CD4-positive, CD25-positive, alpha-beta regulatory T cell (primary cell): ENCODE measurements around the gene TBC1D22A. TPM values are rescaled to one million over a fixed set of nuclear protein-coding genes. Genes with fewer than 3 reads are reported as not detected.

Experiments used
- ATAC-seq, 2 donors: fragments of 150-1000 bp; cut with Tn5 transposase; one replicate each; pipeline ENCODE4 v1.10.0; 2021; ENCODE audit warnings: low read depth in 2 of 2, moderate number of reproducible peaks in 2 of 2, moderate library complexity in 1 of 2
- DNase-seq, 3 donors: peaks; one replicate each; pipeline versions ENCODE4 v3.0.0 to v3.0.0-alpha.2; 2012 to 2022; ENCODE audit warnings: mixed read lengths in 1 of 3
- H3K27ac ChIP-seq: one replicate; pipeline ENCODE4 v1.7.0; 2013; ENCODE audit warnings: mild to moderate bottlenecking, low read length; ENCODE audit not compliant: insufficient read depth, poor library complexity, severe bottlenecking
- H3K27me3 ChIP-seq: one replicate; pipeline ENCODE4 v1.7.0; 2013; ENCODE audit warnings: low read length; ENCODE audit not compliant: control insufficient read depth, insufficient read depth
- H3K36me3 ChIP-seq: one replicate; pipeline ENCODE4 v1.7.0; 2013; ENCODE audit warnings: mild to moderate bottlenecking, low read length, moderate library complexity; ENCODE audit not compliant: control insufficient read depth, insufficient read depth
- H3K4me1 ChIP-seq: 2 replicates; pipeline ENCODE4 v1.7.0; 2013; ENCODE audit warnings: mild to moderate bottlenecking, low read length; ENCODE audit not compliant: insufficient read depth, control insufficient read depth, poor library complexity, severe bottlenecking
- H3K4me3 ChIP-seq: one replicate; pipeline ENCODE4 v1.7.0; 2013; ENCODE audit warnings: low read depth, mild to moderate bottlenecking, low read length, moderate library complexity
- H3K9me3 ChIP-seq, 2 experiments: 1 replicate in 1 of 2; 2 replicates in 1 of 2; pipeline ENCODE4 v1.7.0; 2013; ENCODE audit warnings: low read length in 2 of 2, mild to moderate bottlenecking in 1 of 2, moderate library complexity in 1 of 2; ENCODE audit not compliant: control insufficient read depth in 2 of 2
- H3K27ac Mint-ChIP-seq, 3 donors: one replicate each; pipeline ENCODE4 v1.8.0; 2020 to 2022; ENCODE audit warnings: mild to moderate bottlenecking in 3 of 3, mixed read lengths in 3 of 3, moderate library complexity in 2 of 3
- H3K27me3 Mint-ChIP-seq: one replicate; pipeline ENCODE4 v1.8.0; 2022; ENCODE audit warnings: mild to moderate bottlenecking, mixed read lengths
- H3K36me3 Mint-ChIP-seq: one replicate; pipeline ENCODE4 v1.8.0; 2020; ENCODE audit warnings: mixed read lengths
- H3K4me1 Mint-ChIP-seq, 4 donors: one replicate each; pipeline ENCODE4 v1.8.0; 2020 to 2022; ENCODE audit warnings: mixed read lengths in 4 of 4, mild to moderate bottlenecking in 1 of 4
- H3K4me3 Mint-ChIP-seq, 4 donors: one replicate each; pipeline ENCODE4 v1.8.0; 2020 to 2022; ENCODE audit warnings: mild to moderate bottlenecking in 4 of 4, mixed read lengths in 4 of 4, moderate library complexity in 3 of 4
- H3K9me3 Mint-ChIP-seq, 7 donors: one replicate each; pipeline ENCODE4 v1.8.0; 2020 to 2022; ENCODE audit warnings: mixed read lengths in 7 of 7, mild to moderate bottlenecking in 3 of 7, moderate library complexity in 2 of 7
- polyA plus RNA-seq, 4 donors: library from polyadenylated mRNA; unstranded; fragments of 300-500 nt; fragmentation: Illumina TruSeq; gene quantifications; one replicate each; pipeline ENCODE4 v1.2.3, GENCODE V29; 2021
- total RNA-seq: library from RNA; stranded (reverse); gene quantifications from one replicate; pipeline ENCODE4 v1.2.3, GENCODE V29; 2022

TBC1D22A gene
- total and polyA plus RNA-seq, 5 donors from 2014 or later: 19.8 to 42.5 (median 24.3) TPM

GRCh38 chr22:46737976-46738646, 24.3 kb upstream of the TBC1D22A start, which contains the start of gene CERK:
Gene CERK, minus strand, starts transcription at chr22:46738252. Its CDS starts 104 bp downstream, at chr22:46738148.
- DNase-seq (peak; percentile 63 to 73 (median 70)), ATAC-seq (peak; percentile 47 to 66)
- Mint-ChIP-seq H3K9me3 (peaks cover 0 to 4% (median 0%) of the 10 kb centered on the region in 7 donors), H3K4me3 (peak within 1 kb of the TSS; percentile 97 to 100 (median 100)), H3K27ac (peak within 1 kb of the TSS; percentile 96 to 100 (median 98)), H3K4me1 (peaks cover 8 to 45% (median 29%) of the 10 kb centered on the region in 4 donors), H3K27me3 (peaks cover 8% of the 10 kb centered on the region), H3K36me3 (peaks cover 6% of the 10 kb centered on the region)
- Histone ChIP-seq H3K36me3 (no peaks in the 10 kb centered on the region), H3K9me3 (no peaks in the 10 kb centered on the region), H3K27me3 (no peaks in the 10 kb centered on the region), H3K4me3 (peak within 1 kb of the TSS; percentile 87), H3K4me1 (peaks cover 48% of the 10 kb centered on the region), H3K27ac (peak within 1 kb of the TSS; percentile 84)

- H3K4me1 ChIP-seq: peaks cover 46% of the 10 kb centered on the region
- Mint-ChIP-seq H3K27me3 (peaks cover 8% of the 10 kb centered on the region), H3K36me3 (peaks cover 6% of the 10 kb centered on the region), H3K27ac (peak overlapping the region; percentile 83 to 94 (median 88)), H3K9me3 (peaks cover 0 to 4% (median 0%) of the 10 kb centered on the region in 7 donors), H3K4me1 (peaks cover 8 to 44% (median 29%) of the 10 kb centered on the region in 4 donors), H3K4me3 (peak overlapping the region; percentile 91 to 97 (median 93))
- H3K9me3 ChIP-seq: no peaks in the 10 kb centered on the region
- peak overlapping the region; percentile 54 for H3K4me3 ChIP-seq
- no peak for DNase-seq
- peak in 1 of 2 donors; percentile 36 for ATAC-seq
- no peaks in the 10 kb centered on the region for H3K36me3 ChIP-seq
- H3K27me3 ChIP-seq: no peaks in the 10 kb centered on the region
- peak overlapping the region; percentile 84 for H3K27ac ChIP-seq
Measured at GRCh38 chr22:46738647-46739093, 23.8 kb upstream of the TBC1D22A start.

GRCh38 chr22:46739094-46739870, 23.2 kb upstream of the TBC1D22A start:
- Mint-ChIP-seq H3K27me3 (peaks cover 8% of the 10 kb centered on the region), H3K9me3 (peaks cover 0 to 4% (median 0%) of the 10 kb centered on the region in 7 donors), H3K36me3 (peaks cover 6% of the 10 kb centered on the region), H3K4me3 (peak overlapping the region; percentile 91 to 97 (median 93)), H3K27ac (peak overlapping the region; percentile 83 to 94 (median 88)), H3K4me1 (peaks cover 5 to 39% (median 27%) of the 10 kb centered on the region in 4 donors)
- ATAC-seq (peak in 1 of 2 donors; percentile 76), DNase-seq (peak; percentile 53 to 81 (median 76))
- Histone ChIP-seq H3K9me3 (no peaks in the 10 kb centered on the region), H3K27ac (peak overlapping the region; percentile 84), H3K36me3 (no peaks in the 10 kb centered on the region), H3K4me1 (peaks cover 40% of the 10 kb centered on the region), H3K4me3 (peak overlapping the region; percentile 54), H3K27me3 (no peaks in the 10 kb centered on the region)

- no peaks in the 10 kb centered on the region for H3K9me3 ChIP-seq
- no peak for ATAC-seq
- peaks cover 3% of the 10 kb centered on the region for H3K36me3 Mint-ChIP-seq
- H3K27ac Mint-ChIP-seq: peak overlapping the region in 2 of 3 donors; percentile 58 to 62
- DNase-seq: no peak
- H3K4me1 Mint-ChIP-seq: peaks cover 0 to 22% (median 15%) of the 10 kb centered on the region in 4 donors
- peaks cover 8% of the 10 kb centered on the region for H3K27me3 Mint-ChIP-seq
- H3K27ac ChIP-seq: no peak overlapping the region
- H3K36me3 ChIP-seq: no peaks in the 10 kb centered on the region
- peaks cover 0 to 4% (median 0%) of the 10 kb centered on the region in 7 donors for H3K9me3 Mint-ChIP-seq
- no peaks in the 10 kb centered on the region for H3K27me3 ChIP-seq
- H3K4me3 Mint-ChIP-seq: peak overlapping the region; percentile 53 to 77 (median 59)
- H3K4me1 ChIP-seq: peaks cover 21% of the 10 kb centered on the region
- H3K4me3 ChIP-seq: no peak overlapping the region
Measured at GRCh38 chr22:46740910-46741780, 21.3 kb upstream of the TBC1D22A start.

GRCh38 chr22:46741974-46742519, 20.4 kb upstream of the TBC1D22A start:
- H3K36me3 Mint-ChIP-seq: peaks cover 3% of the 10 kb centered on the region
- peaks cover 0 to 4% (median 0%) of the 10 kb centered on the region in 7 donors for H3K9me3 Mint-ChIP-seq

GRCh38 chr22:46742576-46743221, 19.8 kb upstream of the TBC1D22A start:
- Mint-ChIP-seq H3K4me1 (peaks cover 0 to 16% (median 8%) of the 10 kb centered on the region in 4 donors), H3K27me3 (no peaks in the 10 kb centered on the region), H3K27ac (no peak overlapping the region), H3K9me3 (peaks cover 0 to 4% (median 0%) of the 10 kb centered on the region in 7 donors), H3K4me3 (peak overlapping the region in 1 of 4 donors; percentile 77), H3K36me3 (no peaks in the 10 kb centered on the region)
- H3K27me3 ChIP-seq: no peaks in the 10 kb centered on the region
- no peaks in the 10 kb centered on the region for H3K36me3 ChIP-seq
- H3K4me3 ChIP-seq: no peak overlapping the region
- H3K27ac ChIP-seq: no peak overlapping the region
- no peak for DNase-seq
- no peak for ATAC-seq
- H3K4me1 ChIP-seq: peaks cover 14% of the 10 kb centered on the region
- H3K9me3 ChIP-seq: no peaks in the 10 kb centered on the region

More at GRCh38 chr22:46741974-46742519, 20.4 kb upstream of the TBC1D22A start:
- Histone ChIP-seq H3K4me1 (peaks cover 14% of the 10 kb centered on the region), H3K27ac (no peak overlapping the region), H3K4me3 (no peak overlapping the region), H3K36me3 (no peaks in the 10 kb centered on the region), H3K9me3 (no peaks in the 10 kb centered on the region), H3K27me3 (no peaks in the 10 kb centered on the region)
- Mint-ChIP-seq H3K27me3 (peaks cover 4% of the 10 kb centered on the region), H3K4me3 (peak overlapping the region in 1 of 4 donors; percentile 77), H3K27ac (no peak overlapping the region), H3K4me1 (peaks cover 0 to 19% (median 10%) of the 10 kb centered on the region in 4 donors)
- DNase-seq (no peak), ATAC-seq (no peak)
